Neural progenitor cell (in vitro differentiated cells): Measurements from ENCODE around the gene TRIM34. TPM values are rescaled to one million over a fixed set of nuclear protein-coding genes. Genes with fewer than 3 reads are reported as not detected.

Experiments used
- DNase-seq: peaks from one replicate; pipeline ENCODE4 v3.0.0-alpha.2; 2016; ENCODE audit warnings: low spot score
- H2AFZ ChIP-seq: fragments of 200-600 bp; sonication (generic); replicated peaks from 2 replicates; pipeline ENCODE4 v1.6.1; 2016; ENCODE audit warnings: antibody characterized with exemption
- H3F3A ChIP-seq: fragments of 200-600 bp; sonication (generic); 2 replicates; pipeline ENCODE4 v1.6.1; 2016; ENCODE audit warnings: antibody characterized with exemption, low read depth
- H3K27ac ChIP-seq: fragments of 200-600 bp; sonication (generic); 2 replicates; pipeline ENCODE4 v1.5.1; 2016; ENCODE audit warnings: mild to moderate bottlenecking
- H3K27me3 ChIP-seq: fragments of 200-600 bp; sonication (generic); 2 replicates; pipeline ENCODE4 v1.6.1; 2016; ENCODE audit warnings: mild to moderate bottlenecking, moderate library complexity
- H3K36me3 ChIP-seq: fragments of 200-600 bp; sonication (generic); 2 replicates; pipeline ENCODE4 v1.5.1; 2016
- H3K4me1 ChIP-seq: fragments of 200-600 bp; sonication (generic); 2 replicates; pipeline ENCODE4 v1.6.1; 2016; ENCODE audit warnings: mixed run types
- H3K4me2 ChIP-seq: fragments of 200-600 bp; sonication (generic); 2 replicates; pipeline ENCODE4 v1.6.1; 2016
- H3K4me3 ChIP-seq: fragments of 200-600 bp; sonication (generic); 2 replicates; pipeline ENCODE4 v1.5.1; 2016
- H3K79me2 ChIP-seq: fragments of 200-600 bp; sonication (generic); 2 replicates; pipeline ENCODE4 v1.6.1; 2016; ENCODE audit warnings: low read depth
- H3K9ac ChIP-seq: fragments of 200-600 bp; sonication (generic); 2 replicates; pipeline ENCODE4 v1.6.1; 2016
- H3K9me3 ChIP-seq: fragments of 200-600 bp; sonication (generic); 2 replicates; pipeline ENCODE4 v1.5.1; 2016; ENCODE audit warnings: low read depth
- H4K20me1 ChIP-seq: fragments of 200-600 bp; sonication (generic); 2 replicates; pipeline ENCODE4 v1.6.1; 2016; ENCODE audit warnings: low read depth
- H3K27ac Mint-ChIP-seq: 3 replicates; pipeline ENCODE4 v1.8.0; 2021; ENCODE audit warnings: mixed read lengths
- H3K27me3 Mint-ChIP-seq: 2 replicates; pipeline ENCODE4 v1.8.0; 2022; ENCODE audit warnings: low read depth, mild to moderate bottlenecking, inconsistent platforms, moderate library complexity, mixed read lengths; ENCODE audit not compliant: insufficient read depth
- H3K36me3 Mint-ChIP-seq: 3 replicates; pipeline ENCODE4 v1.8.0; 2021; ENCODE audit warnings: mixed read lengths
- H3K4me1 Mint-ChIP-seq: 3 replicates; pipeline ENCODE4 v1.8.0; 2021; ENCODE audit warnings: mixed read lengths
- H3K4me3 Mint-ChIP-seq: 3 replicates; pipeline ENCODE4 v1.8.0; 2021; ENCODE audit warnings: mild to moderate bottlenecking, moderate library complexity, mixed read lengths
- H3K9me3 Mint-ChIP-seq: 3 replicates; pipeline ENCODE4 v1.8.0; 2020; ENCODE audit warnings: mixed read lengths
- CTCF ChIP-seq: fragments of 200-600 bp; sonication (generic); IDR thresholded peaks from 2 replicates; pipeline ENCODE4 v1.5.1; 2017; ENCODE audit warnings: antibody characterized with exemption, mild to moderate bottlenecking
- EZH2 ChIP-seq: fragments of 200-600 bp; sonication (generic); IDR thresholded peaks from 2 replicates; pipeline ENCODE4 v1.6.1; 2017; ENCODE audit warnings: antibody characterized with exemption, mild to moderate bottlenecking, moderate library complexity
- EZH2phosphoT487 ChIP-seq: fragments of 200-600 bp; sonication (generic); IDR thresholded peaks from 2 replicates; pipeline ENCODE4 v1.6.1; 2017; ENCODE audit warnings: antibody characterized with exemption
- total RNA-seq: library from RNA; depleted of rRNA; stranded (reverse); fragments of >200 nt; gene quantifications from 2 replicates; pipeline ENCODE4 v1.2.3, GENCODE V29; 2015; ENCODE audit warnings: low replicate concordance

The TRIM34 gene
- total RNA-seq, 1 donor from 2014 or later, result 4.5 TPM

GRCh38 chr11:5591613-5592012 is 33.2 kb upstream of the TRIM34 start:
- H3K79me2 ChIP-seq, result no peaks in the 10 kb centered on the region
- H4K20me1 ChIP-seq, result no peaks in the 10 kb centered on the region
- peaks cover 2% of the 10 kb centered on the region for H3K9me3 Mint-ChIP-seq
- TF ChIP-seq CTCF (no peak), EZH2 (no peak), EZH2phosphoT487 (no peak)
- no peaks in the 10 kb centered on the region for H3F3A ChIP-seq
- no peaks in the 10 kb centered on the region for H3K36me3 ChIP-seq
- H3K9ac ChIP-seq, result no peak overlapping the region
- no peak overlapping the region for H3K4me3 Mint-ChIP-seq
- H3K27ac ChIP-seq, result no peak overlapping the region
- H3K4me2 ChIP-seq, result no peak overlapping the region
- no peaks in the 10 kb centered on the region for H3K4me1 ChIP-seq
- H3K27me3 Mint-ChIP-seq, result peaks cover 3% of the 10 kb centered on the region
- no peak for DNase-seq
- no peaks in the 10 kb centered on the region for H3K27me3 ChIP-seq
- H3K4me1 Mint-ChIP-seq, result peaks cover 6% of the 10 kb centered on the region
- H2AFZ ChIP-seq, result no peak overlapping the region
- no peaks in the 10 kb centered on the region for H3K9me3 ChIP-seq
- H3K4me3 ChIP-seq, result no peak overlapping the region
- no peak overlapping the region for H3K27ac Mint-ChIP-seq
- peaks cover 3% of the 10 kb centered on the region for H3K36me3 Mint-ChIP-seq

GRCh38 chr11:5592615-5593014 is 32.2 kb upstream of the TRIM34 start:
- Histone ChIP-seq H3K27me3 (no peaks in the 10 kb centered on the region), H3K79me2 (no peaks in the 10 kb centered on the region), H3K4me1 (peaks cover 6% of the 10 kb centered on the region), H4K20me1 (no peaks in the 10 kb centered on the region), H3K27ac (no peak overlapping the region), H3F3A (no peaks in the 10 kb centered on the region), H3K36me3 (no peaks in the 10 kb centered on the region), H3K4me3 (no peak overlapping the region), H3K9ac (no peak overlapping the region), H3K9me3 (no peaks in the 10 kb centered on the region), H3K4me2 (no peak overlapping the region), H2AFZ (no peak overlapping the region)
- Mint-ChIP-seq H3K27me3 (peaks cover 5% of the 10 kb centered on the region), H3K4me1 (peaks cover 14% of the 10 kb centered on the region), H3K36me3 (peaks cover 3% of the 10 kb centered on the region), H3K27ac (no peak overlapping the region), H3K4me3 (no peak overlapping the region), H3K9me3 (peaks cover 2% of the 10 kb centered on the region)
- TF ChIP-seq CTCF (no peak), EZH2 (no peak), EZH2phosphoT487 (no peak)
- DNase-seq, result no peak

- H3K4me3 Mint-ChIP-seq, result no peak overlapping the region
- no peak overlapping the region for H3K9ac ChIP-seq
- H2AFZ ChIP-seq, result no peak overlapping the region
- no peaks in the 10 kb centered on the region for H3F3A ChIP-seq
- no peaks in the 10 kb centered on the region for H4K20me1 ChIP-seq
- H3K4me1 Mint-ChIP-seq, result peaks cover 14% of the 10 kb centered on the region
- H3K79me2 ChIP-seq, result no peaks in the 10 kb centered on the region
- H3K27ac ChIP-seq, result no peak overlapping the region
- H3K9me3 Mint-ChIP-seq, result peaks cover 2% of the 10 kb centered on the region
- H3K36me3 Mint-ChIP-seq, result peaks cover 3% of the 10 kb centered on the region
- no peaks in the 10 kb centered on the region for H3K36me3 ChIP-seq
- no peak overlapping the region for H3K4me2 ChIP-seq
- no peaks in the 10 kb centered on the region for H3K9me3 ChIP-seq
- H3K27me3 ChIP-seq, result no peaks in the 10 kb centered on the region
- TF ChIP-seq CTCF (no peak), EZH2phosphoT487 (no peak), EZH2 (no peak)
- peaks cover 9% of the 10 kb centered on the region for H3K4me1 ChIP-seq
- H3K27me3 Mint-ChIP-seq, result peaks cover 5% of the 10 kb centered on the region
- H3K27ac Mint-ChIP-seq, result no peak overlapping the region
- DNase-seq, result no peak
- H3K4me3 ChIP-seq, result no peak overlapping the region
These were observed 31.7 kb upstream of the TRIM34 start for GRCh38 chr11:5593146-5593545.
